EH (cell line): ENCODE measurements around the gene CPXM2.

ENCODE experiments used
- DNase-seq: peaks from one replicate; pipeline ENCODE4 v3.0.0-alpha.2; 2015; ENCODE audit warnings: low read depth

CPXM2 gene

GRCh38 chr10:123800289-123800688, 91.3 kb downstream of the CPXM2 start:
- peak; percentile 36 for DNase-seq

- no peak for DNase-seq
These were observed 92.8 kb downstream of the CPXM2 start for GRCh38 chr10:123798856-123799255.

- no peak for DNase-seq
These were observed 93.8 kb downstream of the CPXM2 start for GRCh38 chr10:123797813-123798212.

GRCh38 chr10:123796736-123797135, 94.9 kb downstream of the CPXM2 start:
- DNase-seq = peak; percentile 14

DNA sequence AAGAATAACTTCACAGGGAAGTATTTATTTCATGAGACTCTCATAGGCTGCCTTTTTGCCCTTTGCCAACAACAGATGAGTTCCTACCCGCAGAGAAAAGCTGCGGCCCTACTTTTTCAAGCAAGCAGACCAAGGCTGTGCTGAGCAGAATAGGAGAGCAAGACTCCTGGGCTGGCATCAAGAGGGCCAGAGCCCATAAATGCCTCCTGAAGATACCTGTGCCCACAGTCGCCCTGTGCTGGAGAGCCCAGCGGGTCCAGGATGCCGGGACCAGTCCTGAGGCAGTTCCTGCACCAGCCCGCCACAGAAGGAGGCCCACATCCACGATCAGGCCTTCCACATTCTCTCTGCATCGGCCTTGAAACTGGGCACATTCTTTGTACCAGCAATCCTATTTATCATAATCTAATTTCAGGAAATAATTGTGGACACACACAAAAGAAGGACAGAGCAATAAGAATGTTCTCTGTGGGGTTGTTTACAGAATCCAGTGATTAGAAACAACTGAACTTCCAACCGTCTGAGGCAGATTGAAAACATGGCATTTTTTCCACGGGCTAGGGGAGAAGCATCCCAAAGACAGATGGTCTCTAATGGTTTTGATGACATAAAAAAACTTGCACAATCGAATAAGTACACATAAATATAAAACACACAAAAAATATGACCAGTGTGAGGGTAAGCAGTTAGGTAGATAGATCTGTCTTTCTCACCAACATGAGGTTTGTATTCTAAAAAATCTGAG, 95.6 kb downstream of the CPXM2 start:
- no peak for DNase-seq

GRCh38 chr10:123795196-123795780, 96.3 kb downstream of the CPXM2 start:
- DNase-seq = no peak

DNA sequence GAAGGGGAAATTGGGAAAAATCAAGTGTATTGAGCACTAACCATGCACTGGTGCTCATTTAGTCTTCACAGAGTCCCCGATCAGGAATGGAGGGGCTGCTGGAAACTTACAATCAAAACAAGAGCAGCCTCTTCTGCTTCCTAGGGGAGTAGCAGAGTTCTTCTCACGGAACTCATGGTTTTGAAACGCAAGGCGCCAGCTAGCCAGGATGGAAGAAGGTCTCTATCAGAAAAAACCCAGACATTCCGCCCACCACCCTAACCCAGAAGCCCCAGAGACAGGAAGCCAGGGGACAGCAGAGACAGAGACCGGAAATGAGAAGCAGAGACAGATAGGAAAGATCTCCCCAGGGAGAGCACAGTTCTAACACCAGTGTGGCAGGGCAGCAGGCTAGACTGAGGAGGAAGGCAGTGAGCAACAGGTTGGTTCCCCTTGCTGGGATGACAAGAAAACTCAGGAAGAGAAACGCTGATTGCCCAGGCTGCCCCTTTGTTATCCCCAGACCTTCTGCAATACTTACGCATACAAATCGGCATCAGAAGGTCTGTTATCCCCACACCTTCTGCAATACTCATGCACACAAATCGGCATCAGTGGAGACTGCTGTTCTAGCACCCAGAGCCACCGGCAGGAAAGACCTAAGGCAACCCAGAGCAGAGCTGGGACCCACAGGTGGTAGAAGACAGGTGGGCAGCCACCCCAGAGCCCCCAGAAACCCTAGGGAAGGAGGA, 99.2 kb downstream of the CPXM2 start:
- DNase-seq = no peak

- no peak for DNase-seq
These were observed 101.3 kb downstream of the CPXM2 start for GRCh38 chr10:123790132-123790885.

- DNase-seq = no peak
These were observed 102.6 kb downstream of the CPXM2 start for GRCh38 chr10:123788981-123789380.

DNA sequence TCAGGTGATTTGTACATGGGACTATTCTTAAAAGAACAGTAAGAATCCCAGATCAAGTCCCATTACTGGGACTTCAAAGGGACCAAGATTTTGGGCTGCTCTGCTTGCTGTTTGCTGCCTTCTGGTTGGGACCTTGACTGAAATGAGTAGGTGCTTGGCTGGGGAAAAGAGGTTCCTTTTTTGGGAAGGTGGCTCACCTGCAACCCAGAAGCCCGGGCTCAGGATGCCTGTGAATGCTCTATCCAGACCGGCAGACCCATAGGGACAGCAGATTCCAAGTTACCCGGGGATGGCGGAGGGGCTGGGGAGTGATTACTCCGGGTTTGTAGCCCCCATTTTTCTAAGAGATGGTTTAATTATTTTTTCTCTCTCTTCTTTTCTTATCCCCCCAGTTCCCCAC, 104.0 kb downstream of the CPXM2 start:
- DNase-seq = no peak

GRCh38 chr10:123786896-123787295, 104.7 kb downstream of the CPXM2 start:
- no peak for DNase-seq

GRCh38 chr10:123786306-123786705, 105.3 kb downstream of the CPXM2 start:
- no peak for DNase-seq

DNA sequence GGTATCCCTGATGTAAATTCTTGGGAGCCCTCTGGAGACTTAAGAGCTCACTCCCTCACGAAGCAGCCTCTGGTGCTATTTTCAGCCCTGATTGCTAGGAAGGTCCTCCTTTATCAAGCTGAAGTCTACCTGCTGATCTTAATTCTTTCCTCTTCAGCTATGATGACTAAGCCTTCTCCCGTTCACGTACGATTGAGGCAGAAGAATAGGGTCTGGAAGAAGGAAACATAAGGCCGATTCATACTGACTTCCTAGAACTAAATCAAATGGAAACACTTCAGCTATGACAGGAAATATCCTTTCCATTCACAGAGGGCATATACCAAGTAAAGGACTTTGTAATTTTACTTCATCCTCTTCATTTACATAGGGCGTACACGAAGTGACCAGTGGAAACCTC, 107.0 kb downstream of the CPXM2 start:
- DNase-seq = no peak

DNA sequence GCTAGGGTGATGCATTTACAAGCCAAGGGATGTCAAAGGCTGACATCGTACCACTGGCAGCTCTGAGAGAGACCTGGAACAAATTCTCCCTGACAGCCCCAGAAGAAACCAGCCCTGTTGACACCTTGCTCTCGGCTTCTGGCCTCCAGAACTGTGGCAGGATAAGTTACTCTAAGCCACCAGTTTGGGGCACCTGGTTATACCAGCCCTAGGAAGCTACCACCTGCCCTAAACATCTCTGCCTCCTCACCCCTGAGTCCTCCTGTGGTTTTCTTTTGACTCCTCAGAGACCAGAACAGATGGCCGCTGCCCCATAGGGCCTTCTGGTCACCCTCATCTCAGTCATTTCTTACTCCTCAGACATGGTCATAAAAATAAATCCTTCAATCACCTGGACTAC, 107.4 kb downstream of the CPXM2 start:
- no peak for DNase-seq

DNA sequence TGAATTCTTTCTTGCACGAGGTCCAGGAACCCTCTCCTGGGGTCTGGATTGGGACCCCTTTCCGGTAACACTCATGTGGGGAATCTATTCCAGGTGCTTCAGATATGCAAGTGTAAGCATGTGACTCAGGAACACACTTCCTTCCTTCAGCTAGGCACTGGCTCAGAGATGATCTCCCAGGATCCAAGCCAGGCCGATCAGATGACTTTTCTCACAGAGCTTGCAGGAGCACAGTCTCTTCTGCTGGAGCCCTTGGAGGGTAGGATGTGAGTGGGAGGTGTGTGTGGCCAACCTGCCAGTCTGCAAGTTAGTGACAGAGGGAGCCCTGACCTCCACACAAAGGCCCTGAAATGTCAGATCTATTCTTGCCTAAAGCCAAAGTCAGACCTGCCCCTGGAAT, 108.3 kb downstream of the CPXM2 start:
- DNase-seq = no peak

DNA sequence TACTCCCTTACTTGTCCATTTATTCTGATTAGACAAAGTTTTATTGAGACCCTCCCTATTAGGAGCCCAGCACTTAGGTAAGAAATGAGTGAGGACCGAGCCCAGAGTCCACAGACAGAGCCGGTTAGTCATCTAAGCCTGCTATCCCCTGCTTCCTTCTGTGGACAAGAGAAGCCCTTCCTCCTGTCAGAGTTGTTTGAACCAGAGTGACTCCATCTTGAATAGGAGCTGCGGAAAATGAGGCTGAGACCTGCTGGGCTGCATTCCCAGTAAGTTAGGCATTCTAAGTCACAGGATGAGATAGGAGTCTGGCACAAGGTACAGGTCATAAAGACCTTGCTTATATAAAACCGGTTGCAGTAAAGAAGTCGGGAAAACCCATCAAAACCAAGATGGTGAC, 109.1 kb downstream of the CPXM2 start:
- DNase-seq = no peak

- DNase-seq = no peak
These were observed 109.6 kb downstream of the CPXM2 start for GRCh38 chr10:123781956-123782500.

GRCh38 chr10:123781324-123781900, 110.2 kb downstream of the CPXM2 start:
- DNase-seq = no peak

GRCh38 chr10:123778719-123779517, 112.7 kb downstream of the CPXM2 start:
- DNase-seq = no peak

DNA sequence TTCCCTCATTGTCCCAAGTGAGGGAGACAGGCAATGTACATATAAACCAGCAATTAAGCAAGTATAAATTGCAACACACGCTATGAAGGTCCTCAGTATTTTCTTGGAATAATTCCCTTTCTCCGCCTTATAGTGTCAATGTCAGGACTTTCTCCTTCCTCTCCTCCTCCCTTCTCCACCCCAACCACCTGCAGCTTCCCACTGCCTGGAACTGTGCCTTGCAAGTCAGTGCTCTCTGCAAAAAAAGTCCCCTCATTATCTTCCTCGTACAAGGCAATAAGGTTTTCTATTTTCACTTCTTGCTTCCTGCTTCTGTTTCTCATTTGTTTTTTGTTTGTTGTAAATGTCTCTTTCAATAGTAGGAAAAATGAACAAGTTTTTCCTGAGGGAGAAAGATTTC, 113.7 kb downstream of the CPXM2 start:
- no peak for DNase-seq

DNA sequence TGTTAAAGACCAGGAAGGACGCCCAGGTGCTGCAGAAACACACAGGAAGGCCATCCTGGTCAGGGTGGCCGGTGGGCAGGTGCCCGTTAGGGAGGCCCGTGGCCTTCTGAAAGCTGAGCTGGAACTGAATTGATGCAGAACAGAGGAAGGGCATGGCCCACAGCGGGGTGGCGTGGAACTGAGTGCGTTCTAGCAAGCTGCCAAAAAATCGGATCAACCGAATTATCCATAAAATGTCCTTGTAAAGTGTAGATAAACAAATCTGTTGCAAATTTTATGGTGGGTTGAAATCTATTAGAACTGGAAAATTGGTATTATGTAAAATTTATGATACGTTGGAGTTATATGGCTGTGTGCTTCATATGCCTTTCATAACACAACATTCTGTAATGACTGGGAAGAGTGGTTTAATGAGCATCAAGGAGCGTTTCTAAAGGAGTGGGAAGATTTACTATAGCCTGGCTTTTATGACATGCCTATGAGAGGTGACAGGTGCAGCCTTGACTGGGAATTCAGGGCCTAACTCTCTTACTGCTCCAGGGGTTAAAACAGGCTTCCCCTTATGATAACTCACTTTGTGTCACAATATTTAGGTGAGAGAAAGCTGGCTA, 117.4 kb downstream of the CPXM2 start:
- no peak for DNase-seq
